ENCODE data around the gene PRKCG.

- no peak for TF ChIP-seq POLR2A (IDR thresholded peaks at IDR 0.05; ENCODE audit: low read length)
- no peak for TF ChIP-seq GATA1 (IDR thresholded peaks at IDR 0.05; ENCODE audit: low read depth, low read length)
Observed at GRCh38 chr19:53882391-53883050, 524 bp downstream of the PRKCG start.

All from erythroblast (primary cell).